Endothelial cell of umbilical vein (primary cell): ENCODE results near the gene PROK1. TPM values are rescaled to one million over a fixed set of nuclear protein-coding genes. Genes with fewer than 3 reads are reported as not detected.

Experiments
- BruUV-seq: library from RNA; stranded (reverse); fragments of 400-500 nt; replicated peaks from 2 replicates; lab custom pipeline; 2021; lab: Mats Ljungman, UMichigan
- CTCF ChIA-PET: fragments of 300-600, 350-600 bp; sonication (Branson Sonifier 250); formaldehyde crosslinking; loops from one replicate; lab custom pipeline; 2021; ENCODE audit warnings: antibody characterized with exemption, inconsistent platforms; lab: Charles Lee
- POLR2A ChIA-PET: fragments of 300-600, 350-600 bp; sonication (Branson Sonifier 250); formaldehyde crosslinking; loops from one replicate; lab custom pipeline; 2021; ENCODE audit warnings: antibody characterized with exemption, inconsistent platforms; lab: Charles Lee
- DNase-seq: peaks from one replicate; pipeline ENCODE4 v3.0.0-alpha.2; 2011; ENCODE audit warnings: low read depth, low spot score
- FAIRE-seq: peaks from 2 replicates; lab custom pipeline; 2011; peaks lifted over from hg19 to GRCh38; lab: Jason Lieb, UNC
- H2AFZ ChIP-seq: 2 replicates; pipeline ENCODE4 v1.6.0; 2012; ENCODE audit warnings: low read depth, low read length, control low read depth, inconsistent platforms
- H3K27ac ChIP-seq: 2 replicates; pipeline ENCODE4 v1.5.1; 2011; ENCODE audit warnings: low read depth, mild to moderate bottlenecking, control low read depth, low read length, moderate library complexity; ENCODE audit not compliant: insufficient read depth
- H3K27me3 ChIP-seq, 2 experiments: 2 replicates each; pipeline versions ENCODE4 v1.6.0 to v1.6.1; 2011; ENCODE audit warnings: low read length in 2 of 2, mixed read lengths in 1 of 2; ENCODE audit not compliant: control insufficient read depth in 2 of 2, insufficient read depth in 2 of 2
- H3K36me3 ChIP-seq, 2 experiments: 2 replicates in 1 of 2; 3 replicates in 1 of 2; pipeline ENCODE4 v1.5.1; 2011; ENCODE audit warnings: low read length in 2 of 2, mild to moderate bottlenecking in 1 of 2, moderate library complexity in 1 of 2; ENCODE audit not compliant: control insufficient read depth in 2 of 2, insufficient read depth in 2 of 2; ENCODE audit errors: extremely low read depth in 1 of 2
- H3K4me1 ChIP-seq: 3 replicates; pipeline ENCODE4 v1.5.1; 2011; ENCODE audit warnings: mild to moderate bottlenecking, low read length; ENCODE audit not compliant: control insufficient read depth, insufficient read depth; ENCODE audit errors: extremely low read depth
- H3K4me2 ChIP-seq: 2 replicates; pipeline ENCODE4 v1.6.1; 2011; ENCODE audit warnings: low read length, control low read depth, mixed read lengths; ENCODE audit not compliant: insufficient read depth
- H3K4me3 ChIP-seq, 3 experiments: fragments of 200-600 bp in 1 of 3; sonication (generic), shearing (Covaris generic) in 1 of 3; replicated peaks in 1 of 3; 2 replicates each; pipeline ENCODE4 v1.5.1; 2011 to 2016; ENCODE audit warnings: control low read depth in 3 of 3, low read length in 3 of 3, mild to moderate bottlenecking in 2 of 3, inconsistent platforms in 1 of 3, low read depth in 1 of 3, moderate library complexity in 1 of 3; ENCODE audit not compliant: insufficient read depth in 1 of 3
- H3K79me2 ChIP-seq: 2 replicates; pipeline ENCODE4 v1.6.0; 2012; ENCODE audit warnings: low read length, inconsistent platforms; ENCODE audit not compliant: control insufficient read depth, insufficient read depth
- H3K9ac ChIP-seq: replicated peaks from 2 replicates; pipeline ENCODE3; 2011; ENCODE audit warnings: low read length, control low read depth; ENCODE audit not compliant: insufficient read depth; ENCODE audit errors: extremely low read depth
- H3K9me1 ChIP-seq: replicated peaks from 3 replicates; pipeline ENCODE4 v1.6.0; 2011; ENCODE audit warnings: mild to moderate bottlenecking, low read length; ENCODE audit not compliant: control insufficient read depth, insufficient read depth; ENCODE audit errors: extremely low read depth
- H3K9me3 ChIP-seq: replicated peaks from 2 replicates; pipeline ENCODE4 v1.5.1; 2012; ENCODE audit warnings: low read length, inconsistent platforms; ENCODE audit not compliant: control insufficient read depth, insufficient read depth
- H4K20me1 ChIP-seq: replicated peaks from 2 replicates; pipeline ENCODE3; 2011; ENCODE audit warnings: mild to moderate bottlenecking, low read length; ENCODE audit not compliant: control insufficient read depth, insufficient read depth; ENCODE audit errors: extremely low read depth
- EZH2 ChIP-seq: IDR thresholded peaks from 2 replicates; pipeline ENCODE4 v1.6.1; 2012; ENCODE audit warnings: borderline replicate concordance, low read depth, mild to moderate bottlenecking, moderate library complexity, low read length, inconsistent platforms; ENCODE audit not compliant: severe bottlenecking
- FOS ChIP-seq: IDR thresholded peaks from 2 replicates; pipeline ENCODE4 v1.6.1; 2011; ENCODE audit warnings: mild to moderate bottlenecking, low read length, moderate library complexity, borderline replicate concordance; ENCODE audit not compliant: insufficient read depth
- GATA2 ChIP-seq: IDR thresholded peaks from 2 replicates; pipeline ENCODE4 v1.7.0; 2011; ENCODE audit warnings: low read depth, mild to moderate bottlenecking, moderate library complexity, mixed read lengths, low read length; ENCODE audit not compliant: insufficient read length, insufficient read depth
- JUN ChIP-seq: IDR thresholded peaks from 2 replicates; pipeline ENCODE4 v1.6.1; 2011; ENCODE audit warnings: borderline replicate concordance, low read depth; ENCODE audit not compliant: insufficient read length, insufficient read depth
- MAX ChIP-seq: IDR thresholded peaks from 2 replicates; pipeline ENCODE4 v1.6.1; 2011; ENCODE audit not compliant: insufficient read depth, insufficient read length
- MYC ChIP-seq: IDR thresholded peaks from one replicate; pipeline ENCODE4 v1.6.1; 2011; ENCODE audit warnings: mild to moderate bottlenecking, low read depth, low read length
- POLR2A ChIP-seq: IDR thresholded peaks from 2 replicates; pipeline ENCODE4 v1.6.1; 2012; ENCODE audit warnings: low read depth, mild to moderate bottlenecking, control low read depth, low read length
- POLR2AphosphoS5 ChIP-seq: IDR thresholded peaks from 2 replicates; pipeline ENCODE4 v1.6.1; 2012; ENCODE audit warnings: low read depth, mild to moderate bottlenecking, control low read depth, low read length, moderate library complexity; ENCODE audit not compliant: insufficient read depth
- dilution Hi-C: fragments of 300-500 bp; cut with MboI; formaldehyde crosslinking; loops from one replicate; pipeline ENCODE4 v1.15.0; 2019; ENCODE audit warnings: low sequenced_read_pairs; ENCODE audit not compliant: extremely low pct_ligation_motif_present
- intact Hi-C: fragments of 100-400 bp; cut with micrococcal nuclease; formaldehyde crosslinking; loops from one replicate; pipeline ENCODE4 v1.10.0; 2022
- polyA plus RNA-seq, 4 experiments: library from polyadenylated mRNA; depleted of rRNA in 3 of 4; stranded (reverse) in 3 of 4; unstranded in 1 of 4; fragments of >200 nt; gene quantifications; 2 replicates each; pipeline versions ENCODE4 v1.2.1 to v1.2.3, GENCODE V29; 2011 to 2012; ENCODE audit warnings: missing spikeins in 1 of 4
- total RNA-seq: library from RNA; stranded (reverse); gene quantifications from 2 replicates; pipeline ENCODE4 v1.2.3, GENCODE V29; 2021
- TF ChIP-seq, protein P1 (sequence below), 2 donors: IDR thresholded peaks; 1 replicate in 1 of 2; 2 replicates in 1 of 2; pipeline ENCODE4 v1.5.1; 2011; ENCODE audit warnings: low read length in 2 of 2, mild to moderate bottlenecking in 2 of 2, moderate library complexity in 2 of 2, control low read depth in 1 of 2, inconsistent platforms in 1 of 2, low read depth in 1 of 2; ENCODE audit not compliant: insufficient read depth in 1 of 2; ENCODE audit errors: extremely low read depth in 1 of 2

Gene PROK1
- total and polyA plus RNA-seq, 2 donors (not counting 3 experiments of a cell fraction or from before 2014, with no cell fraction given): not detected

- Histone ChIP-seq H3K27me3 (peaks cover 18 to 29% of the 10 kb centered on the region in 2 experiments), H3K79me2 (no peaks in the 10 kb centered on the region), H3K4me1 (no peaks in the 10 kb centered on the region), H3K9ac (no peak overlapping the region), H4K20me1 (no peaks in the 10 kb centered on the region), H3K4me2 (no peak overlapping the region), H3K27ac (no peak overlapping the region), H3K36me3 (no peaks in the 10 kb centered on the region), H2AFZ (no peak overlapping the region), H3K4me3 (no peak overlapping the region), H3K9me3 (no peaks in the 10 kb centered on the region), H3K9me1 (no peaks in the 10 kb centered on the region)
- no TSS peak for BruUV-seq
- ChIA-PET CTCF (interaction anchor here (1.0 to 2.6 kb wide), 9 partner anchors 17 to 366 kb away, joined by 3 to 9 read pairs (median 6); no protein-coding TSS in a partner anchor), POLR2A (no interaction called here)
- intact Hi-C loops (no loop called here), dilution Hi-C loops (no loop called here)
- no peak for TF ChIP-seq MYC
- no peak for TF ChIP-seq POLR2AphosphoS5
- TF ChIP-seq, protein P1, sequence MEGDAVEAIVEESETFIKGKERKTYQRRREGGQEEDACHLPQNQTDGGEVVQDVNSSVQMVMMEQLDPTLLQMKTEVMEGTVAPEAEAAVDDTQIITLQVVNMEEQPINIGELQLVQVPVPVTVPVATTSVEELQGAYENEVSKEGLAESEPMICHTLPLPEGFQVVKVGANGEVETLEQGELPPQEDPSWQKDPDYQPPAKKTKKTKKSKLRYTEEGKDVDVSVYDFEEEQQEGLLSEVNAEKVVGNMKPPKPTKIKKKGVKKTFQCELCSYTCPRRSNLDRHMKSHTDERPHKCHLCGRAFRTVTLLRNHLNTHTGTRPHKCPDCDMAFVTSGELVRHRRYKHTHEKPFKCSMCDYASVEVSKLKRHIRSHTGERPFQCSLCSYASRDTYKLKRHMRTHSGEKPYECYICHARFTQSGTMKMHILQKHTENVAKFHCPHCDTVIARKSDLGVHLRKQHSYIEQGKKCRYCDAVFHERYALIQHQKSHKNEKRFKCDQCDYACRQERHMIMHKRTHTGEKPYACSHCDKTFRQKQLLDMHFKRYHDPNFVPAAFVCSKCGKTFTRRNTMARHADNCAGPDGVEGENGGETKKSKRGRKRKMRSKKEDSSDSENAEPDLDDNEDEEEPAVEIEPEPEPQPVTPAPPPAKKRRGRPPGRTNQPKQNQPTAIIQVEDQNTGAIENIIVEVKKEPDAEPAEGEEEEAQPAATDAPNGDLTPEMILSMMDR (IDR thresholded peaks at IDR 0.05; ENCODE audit: extremely low read depth in 1 of 2, insufficient read depth in 1 of 2, low read depth in 1 of 2, low read length in 2 of 2): no peak
- TF ChIP-seq POLR2A: no peak
- no peak for TF ChIP-seq JUN
- TF ChIP-seq EZH2: no peak
- no peak for TF ChIP-seq MAX
- TF ChIP-seq GATA2: no peak
- no peak for TF ChIP-seq FOS
- no peak for DNase-seq
- FAIRE-seq: no peak
Observed at GRCh38 chr1:110454328-110454727, 3.4 kb downstream of the PROK1 start.
